ENCODE results near the gene IRGC. TPM values are rescaled to one million over a fixed set of nuclear protein-coding genes. Genes with fewer than 3 reads are reported as not detected.

The IRGC gene
- total and polyA plus RNA-seq, 2 of the 4 experiments (the other 2 are of a cell fraction), result not detected

- H3K4me1 ChIP-seq (ENCODE audit: control insufficient read depth, insufficient read depth, low read length), result no peaks in the 10 kb centered on the region
- ChIA-PET POLR2A (ENCODE audit: unreplicated experiment) (no interaction called here), CTCF (no interaction called here)
- no peak overlapping the region for H2BK15ac ChIP-seq (ENCODE audit: low read depth, low read length)
- H4K91ac ChIP-seq (ENCODE audit: insufficient read depth, low read depth, low read length), result no peak overlapping the region
- H3K27ac ChIP-seq (ENCODE audit: insufficient read depth, low read length), result no peak overlapping the region
- no peak overlapping the region for H3K4me2 ChIP-seq (ENCODE audit: low read depth, low read length)
- no peak overlapping the region for H2AFZ ChIP-seq (replicated peaks; ENCODE audit: low read length, poor library complexity)
- no peaks in the 10 kb centered on the region for H4K20me1 ChIP-seq (ENCODE audit: insufficient read depth, low read length)
- no peak overlapping the region for H2BK120ac ChIP-seq (ENCODE audit: low read depth, low read length)
- TF ChIP-seq FOS (IDR thresholded peaks at IDR 0.05; ENCODE audit: low read depth, low read length) (no peak), MAFK (IDR thresholded peaks at IDR 0.05; ENCODE audit: low read depth, low read length) (no peak), CTCF (conservative IDR thresholded peaks at IDR 0.05; ENCODE audit: low read depth, low read length) (no peak), CEBPB (IDR thresholded peaks at IDR 0.05; ENCODE audit: low read depth, low read length) (no peak), NFE2L2 (IDR thresholded peaks at IDR 0.05; ENCODE audit: low read depth, low read length) (no peak), RFX5 (IDR thresholded peaks at IDR 0.05; ENCODE audit: low read depth, low read length) (no peak), SMC3 (IDR thresholded peaks at IDR 0.05; ENCODE audit: low read depth, low read length) (no peak), POLR2A (IDR thresholded peaks at IDR 0.05; ENCODE audit: low read depth, low read length) (no peak), ELK1 (IDR thresholded peaks at IDR 0.05; ENCODE audit: borderline replicate concordance, low read depth, low read length) (no peak), MAZ (IDR thresholded peaks at IDR 0.05; ENCODE audit: borderline replicate concordance, low read depth, low read length) (no peak)
- ATAC-seq (ENCODE audit: low read depth) (no peak), DNase-seq (no peak)
- no peak overlapping the region for H3K23ac ChIP-seq (ENCODE audit: low read depth, low read length)
- no peak overlapping the region for H4K5ac ChIP-seq (ENCODE audit: low read depth, low read length)
- no peaks in the 10 kb centered on the region for H3K79me1 ChIP-seq (ENCODE audit: low read depth in 1 of 2, low read length in 2 of 2)
- H4K8ac ChIP-seq (ENCODE audit: low read depth in 2 of 2, low read length in 2 of 2), result no peak overlapping the region
- no peaks in the 10 kb centered on the region for H3K9me1 ChIP-seq (ENCODE audit: insufficient read depth, low read length)
- intact Hi-C loops (cut with micrococcal nuclease) (no loop called here), dilution Hi-C loops (cut with HindIII; ENCODE audit: low sequenced_read_pairs, unreplicated experiment) (no loop called here), in situ Hi-C loops (cut with MboI; ENCODE audit: low sequenced_read_pairs) (no loop called here)
- H3K36me3 ChIP-seq (ENCODE audit: control insufficient read depth, insufficient read depth, low read length), result no peaks in the 10 kb centered on the region
- no peak overlapping the region for H3K14ac ChIP-seq (replicated peaks; ENCODE audit: low read depth, low read length)
- no peaks in the 10 kb centered on the region for H3K9me3 ChIP-seq (ENCODE audit: control insufficient read depth, insufficient read depth, low read length)
- no peak overlapping the region for H2BK20ac ChIP-seq (ENCODE audit: low read depth, low read length)
- H3K56ac ChIP-seq (ENCODE audit: extremely low read depth, insufficient read depth, low read length), result no peak overlapping the region
- H2AK5ac ChIP-seq (ENCODE audit: low read depth, low read length), result no peak overlapping the region
- no peak overlapping the region for H2AK9ac ChIP-seq (replicated peaks; ENCODE audit: low read depth, low read length, poor library complexity)
- no peaks in the 10 kb centered on the region for H3K27me3 ChIP-seq (ENCODE audit: control insufficient read depth, insufficient read depth, low read length)
- H3K18ac ChIP-seq (ENCODE audit: low read depth, low read length), result no peak overlapping the region
- 100% methylated on average over 2 of the region's 5 CpGs; no CpG with 5 or more reads in 1 of the 2 experiments for WGBS, 2 experiments (ENCODE audit: extremely low coverage in 2 of 2, insufficient read length in 1 of 2)
- no TSS peak for BruUV-seq (replicated peaks)
- H3K4ac ChIP-seq (ENCODE audit: low read depth, low read length), result no peak overlapping the region
- no peak overlapping the region for H2BK5ac ChIP-seq (ENCODE audit: low read depth, low read length, poor library complexity, severe bottlenecking)
- no peak overlapping the region for H3K4me3 ChIP-seq (ENCODE audit: insufficient read depth, low read depth, low read length)
- no peak overlapping the region for H3K9ac ChIP-seq (ENCODE audit: low read depth, low read length)
Observed at GRCh38 chr19:43681821-43682220, 34.1 kb upstream of the IRGC start.

All from IMR-90 (cell line).